ENCODE data around the gene SLC16A10. TPM values are rescaled to one million over a fixed set of nuclear protein-coding genes. Genes with fewer than 3 reads are reported as not detected.
"Not testable (repeated sequence)": the region's sequence is repeated elsewhere in the genome, so short reads cannot be mapped to it uniquely, and the experiment has no call there.

Gene SLC16A10
- total RNA-seq, 1 donor from 2014 or later, result 30.3 TPM

DNA sequence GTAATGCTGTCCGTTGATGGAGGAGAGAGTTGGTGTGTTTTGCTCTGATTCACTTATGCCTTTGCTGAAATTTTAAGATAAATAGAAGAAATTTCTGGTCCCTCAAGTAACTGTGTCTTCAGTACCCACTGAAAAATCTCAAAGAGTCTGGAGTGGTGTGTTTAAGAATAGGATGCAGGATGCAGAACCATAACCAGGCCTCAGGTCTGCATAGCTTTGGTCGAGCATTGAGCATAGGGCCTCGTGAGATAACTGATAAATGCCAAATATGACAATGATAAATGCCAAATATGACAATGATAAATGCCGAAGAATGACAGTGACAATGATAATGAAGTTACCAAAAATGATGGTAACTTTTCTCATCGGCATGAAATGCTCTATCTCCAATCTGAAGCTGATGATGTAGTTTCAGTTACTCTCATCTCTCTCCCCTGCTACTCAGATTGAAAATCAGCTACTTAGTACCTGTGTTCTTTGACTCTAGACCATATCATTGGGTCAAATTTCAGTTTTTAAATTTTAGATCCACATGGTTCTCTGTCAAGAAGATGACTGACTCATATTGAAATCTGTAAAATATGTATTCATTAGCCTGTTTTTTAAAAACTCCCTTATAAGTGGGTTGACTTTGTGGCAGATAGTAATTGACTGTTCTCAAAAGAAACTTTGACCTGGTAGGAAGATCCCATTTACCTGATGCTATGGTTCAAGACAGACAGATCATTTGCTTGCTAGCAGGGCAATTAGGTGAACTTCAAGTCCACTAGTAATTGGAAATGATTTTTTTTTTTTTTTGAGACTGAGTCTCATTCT is 96.6 kb downstream of the SLC16A10 start:
- no peak for DNase-seq (ENCODE audit: low spot score)

DNA sequence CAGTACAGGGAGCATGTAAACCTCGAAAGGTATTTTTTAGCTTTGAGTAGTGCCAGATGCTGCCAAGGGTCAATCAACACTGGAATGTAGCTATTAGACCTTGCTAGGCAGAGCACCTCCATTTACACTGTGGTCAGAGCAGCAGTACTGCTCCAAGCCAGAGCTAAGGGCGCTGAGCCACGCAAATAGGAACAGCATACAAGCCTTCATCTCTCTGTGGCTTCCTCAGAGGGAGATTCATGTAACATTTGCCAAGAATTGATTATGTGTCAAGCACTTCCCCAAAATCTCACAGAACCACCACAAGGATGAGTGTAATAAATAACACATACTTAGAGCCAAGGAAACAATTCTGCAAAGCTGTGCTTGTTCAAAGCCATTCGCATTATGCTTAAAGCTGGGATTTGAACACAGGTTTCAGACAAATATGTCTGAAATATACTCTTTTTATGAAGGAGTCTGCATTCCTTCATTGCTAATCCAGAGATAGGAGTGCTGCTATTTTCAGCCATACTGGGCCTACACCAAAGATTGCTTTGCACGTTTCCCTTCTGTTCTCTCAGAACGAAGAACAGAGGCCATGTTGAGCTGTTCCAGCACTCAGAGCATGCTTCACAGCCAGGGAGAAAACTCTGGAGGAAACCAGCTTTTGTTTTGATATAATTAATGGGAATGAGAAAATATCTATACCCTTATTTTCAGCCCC is 97.7 kb downstream of the SLC16A10 start:
- DNase-seq (ENCODE audit: low spot score), result no peak

DNA sequence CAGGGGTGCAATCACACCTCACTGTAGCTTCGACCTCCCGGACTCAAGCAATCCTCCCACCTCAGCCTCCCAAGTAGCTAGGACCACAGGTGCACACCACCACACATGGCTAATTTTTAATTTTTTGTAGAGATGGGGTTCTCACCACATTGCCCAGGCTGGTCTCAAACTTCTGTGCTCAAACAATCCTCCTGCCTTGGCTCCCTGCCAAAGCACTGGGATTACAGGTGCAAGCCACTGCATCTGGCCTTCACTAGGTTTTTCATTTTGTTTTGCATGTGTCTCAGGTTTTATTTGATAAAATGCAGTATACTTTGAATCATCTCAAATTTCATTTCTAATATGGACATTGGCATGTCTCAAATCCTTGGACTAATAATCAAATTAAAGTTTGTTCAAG is 98.7 kb downstream of the SLC16A10 start:
- DNase-seq (ENCODE audit: low spot score), result no peak

- DNase-seq (ENCODE audit: low spot score), result no peak
These were observed 100.6 kb downstream of the SLC16A10 start for GRCh38 chr6:111187874-111188273.

- DNase-seq (ENCODE audit: low spot score), result not testable (repeated sequence)
These were observed 102.4 kb downstream of the SLC16A10 start for GRCh38 chr6:111189666-111190210.

DNA sequence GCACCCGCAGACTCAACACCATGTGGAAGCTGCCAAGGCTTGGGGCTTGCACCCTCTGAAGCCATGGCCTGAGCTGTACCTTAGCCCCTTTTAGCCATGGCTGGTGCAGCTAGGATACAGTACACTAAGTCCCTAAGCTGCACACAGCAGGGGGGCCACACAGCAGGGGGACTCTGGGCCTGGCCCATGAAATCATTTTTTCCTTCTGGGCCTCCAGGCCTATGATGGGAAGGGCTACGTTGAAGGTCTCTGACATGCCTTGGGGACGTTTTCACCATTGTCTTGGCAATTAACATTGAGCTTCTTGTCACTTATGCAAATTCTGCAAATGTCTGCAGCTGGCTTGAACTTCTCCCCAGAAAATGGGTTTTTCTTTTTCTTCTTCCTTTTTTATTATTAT is 103.3 kb downstream of the SLC16A10 start:
- no peak for DNase-seq (ENCODE audit: low spot score)

DNA sequence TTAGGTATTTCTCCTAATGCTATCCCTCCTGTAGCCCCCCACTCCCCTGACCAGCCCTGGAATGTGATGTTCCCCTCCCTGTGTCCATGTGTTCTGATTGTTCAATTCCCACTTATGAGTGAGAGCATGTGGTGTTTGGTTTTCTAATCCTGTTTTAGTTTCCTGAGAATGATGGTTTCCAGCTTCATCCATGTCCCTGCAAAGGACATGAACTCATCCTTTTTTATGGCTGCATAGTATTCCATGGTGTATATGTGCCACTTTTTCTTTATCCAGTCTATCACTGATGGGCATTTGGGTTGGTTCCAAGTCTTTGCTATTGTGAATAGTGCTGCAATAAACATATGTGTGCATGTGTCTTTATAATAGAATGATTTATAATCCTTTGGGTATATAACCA is 103.8 kb downstream of the SLC16A10 start:
- not testable (repeated sequence) for DNase-seq (ENCODE audit: low spot score)

GRCh38 chr6:111192911-111193555 is 105.7 kb downstream of the SLC16A10 start:
- no peak for DNase-seq (ENCODE audit: low spot score)

- DNase-seq (ENCODE audit: low spot score), result no peak
These were observed 108.4 kb downstream of the SLC16A10 start for GRCh38 chr6:111195656-111196055.

GRCh38 chr6:111198841-111199240 is 111.5 kb downstream of the SLC16A10 start:
- no peak for DNase-seq (ENCODE audit: low spot score)

DNA sequence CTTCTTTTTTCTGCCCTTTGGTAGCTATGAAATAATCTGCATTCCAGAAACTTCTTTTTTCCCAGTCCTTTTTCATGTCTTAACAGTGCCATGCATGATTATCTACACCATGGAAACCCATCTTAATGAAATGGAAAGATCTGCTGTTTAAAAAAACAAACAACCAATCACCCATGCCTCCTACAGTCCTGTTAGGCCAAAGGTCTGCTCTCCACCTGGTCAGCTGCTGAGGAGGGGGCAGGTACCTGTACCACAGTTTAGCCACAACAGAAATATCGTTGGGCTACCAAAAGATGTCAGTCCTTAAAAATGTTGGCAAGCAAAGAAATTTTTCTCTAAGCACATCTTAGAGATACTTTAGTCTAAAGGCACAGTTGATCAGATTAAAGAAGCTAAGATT is 112.6 kb downstream of the SLC16A10 start:
- DNase-seq (ENCODE audit: low spot score), result no peak

DNA sequence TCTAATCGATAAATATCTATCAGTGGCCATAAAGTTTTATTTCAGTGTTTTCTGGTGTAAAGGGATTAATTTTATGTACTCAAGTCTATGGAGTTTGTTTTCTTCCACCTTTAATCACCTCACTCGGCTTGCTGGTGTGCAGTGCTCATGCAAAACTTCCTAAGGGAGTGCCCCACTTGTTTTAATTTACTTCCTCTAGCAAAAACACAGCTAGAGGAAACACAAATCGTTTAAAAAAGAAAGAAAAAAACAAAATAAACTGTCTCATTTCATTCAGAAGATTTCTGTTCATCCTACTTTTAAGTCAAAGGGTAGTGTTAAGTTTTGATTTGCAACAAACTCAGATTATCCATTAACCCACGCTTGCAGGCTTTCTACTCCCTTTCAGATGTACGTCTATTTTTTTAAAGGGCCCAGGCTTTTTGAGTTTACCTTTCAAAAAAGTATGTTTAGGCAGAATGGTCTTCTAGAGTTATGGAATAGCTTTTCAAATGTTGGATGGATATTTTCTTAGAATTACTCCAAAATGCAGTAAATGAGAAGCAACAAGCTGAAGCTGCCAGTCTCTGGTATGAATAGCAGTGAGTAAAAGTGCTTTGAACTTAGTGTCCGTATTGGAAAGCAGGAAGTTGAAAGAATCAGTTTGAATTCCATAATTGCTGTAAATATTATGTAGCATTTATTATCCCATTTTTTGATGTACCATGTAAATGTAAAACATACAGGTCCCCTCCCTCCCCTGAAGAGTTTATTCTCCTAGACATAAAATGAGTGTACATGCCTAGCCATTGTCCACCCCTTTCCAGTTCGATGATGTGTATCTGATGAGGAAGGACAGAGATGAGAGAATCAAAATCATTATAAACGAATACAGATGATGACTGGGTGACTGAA is 113.3 kb downstream of the SLC16A10 start:
- no peak for DNase-seq (ENCODE audit: low spot score)

- DNase-seq (ENCODE audit: low spot score), result no peak
These were observed 113.9 kb downstream of the SLC16A10 start for GRCh38 chr6:111201244-111201554.

DNA sequence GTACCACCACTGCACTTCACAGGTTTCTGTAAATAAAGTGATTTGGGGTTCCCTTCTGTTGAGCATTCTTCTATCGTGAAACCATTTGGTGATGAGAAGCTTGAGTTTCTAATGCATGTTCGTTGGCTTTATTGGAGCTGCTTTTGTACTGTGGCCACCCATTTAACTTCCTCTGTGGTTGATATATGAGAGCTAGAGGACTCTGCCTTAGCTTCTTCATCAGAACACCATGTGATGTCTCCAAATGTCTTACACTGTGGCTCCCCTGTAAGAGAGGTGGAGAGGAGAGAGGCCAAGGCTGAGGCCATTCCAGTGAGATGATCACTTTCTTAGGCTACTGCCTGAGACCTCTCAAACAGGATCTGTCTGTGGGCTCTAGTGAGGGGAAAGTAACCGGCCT is 114.5 kb downstream of the SLC16A10 start:
- no peak for DNase-seq (ENCODE audit: low spot score)

- DNase-seq (ENCODE audit: low spot score), result not testable (repeated sequence)
These were observed 116.2 kb downstream of the SLC16A10 start for GRCh38 chr6:111203539-111203938.

GRCh38 chr6:111204305-111204704 is 117.0 kb downstream of the SLC16A10 start:
- no peak for DNase-seq (ENCODE audit: low spot score)

DNA sequence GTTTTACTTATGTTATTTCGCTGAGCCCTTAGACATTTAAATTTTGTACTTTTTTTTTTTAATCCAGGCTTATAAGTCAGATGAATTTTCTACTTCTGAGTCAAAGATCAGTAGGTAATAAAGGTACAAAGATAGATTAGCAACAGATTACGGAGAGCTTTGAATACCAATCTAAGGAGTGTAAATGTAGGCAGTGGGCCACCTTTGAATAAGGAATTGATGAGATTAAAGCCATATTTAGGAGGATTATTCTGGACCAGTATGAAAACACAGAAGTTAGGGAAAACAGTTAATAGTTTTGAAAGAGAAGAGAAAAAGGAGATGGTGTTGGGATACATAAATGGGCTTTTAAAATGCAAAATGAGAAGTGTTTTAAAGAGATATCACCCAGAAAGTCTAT is 117.6 kb downstream of the SLC16A10 start:
- DNase-seq (ENCODE audit: low spot score), result no peak

DNA sequence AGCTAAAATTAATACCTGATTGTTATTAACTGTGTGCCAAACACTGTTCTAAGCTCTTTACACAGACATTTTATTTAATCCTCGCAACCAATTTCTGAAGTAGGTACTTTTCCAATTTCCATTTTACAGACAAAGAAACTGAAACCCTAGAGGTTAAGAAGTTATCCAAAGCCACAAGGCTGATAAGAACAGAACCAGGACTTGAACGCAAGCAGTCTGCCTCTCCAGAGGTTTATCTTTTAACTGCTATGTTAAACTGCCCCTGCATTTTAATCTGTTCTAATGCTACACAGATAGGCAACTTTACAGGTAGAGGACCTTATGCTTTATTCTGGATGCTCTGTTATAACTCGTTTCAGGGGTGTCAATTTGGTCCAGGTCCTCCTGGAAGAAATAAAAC is 118.2 kb downstream of the SLC16A10 start:
- DNase-seq (ENCODE audit: low spot score), result no peak

GRCh38 chr6:111207141-111207858 is 120.0 kb downstream of the SLC16A10 start:
- DNase-seq (ENCODE audit: low spot score), result no peak

GRCh38 chr6:111208933-111209332 is 121.6 kb downstream of the SLC16A10 start:
- DNase-seq (ENCODE audit: low spot score), result no peak

All from mesenteric fat pad (tissue), 1 donor.